ENCODE results near the gene CTDSPL.

CTDSPL gene

DNA sequence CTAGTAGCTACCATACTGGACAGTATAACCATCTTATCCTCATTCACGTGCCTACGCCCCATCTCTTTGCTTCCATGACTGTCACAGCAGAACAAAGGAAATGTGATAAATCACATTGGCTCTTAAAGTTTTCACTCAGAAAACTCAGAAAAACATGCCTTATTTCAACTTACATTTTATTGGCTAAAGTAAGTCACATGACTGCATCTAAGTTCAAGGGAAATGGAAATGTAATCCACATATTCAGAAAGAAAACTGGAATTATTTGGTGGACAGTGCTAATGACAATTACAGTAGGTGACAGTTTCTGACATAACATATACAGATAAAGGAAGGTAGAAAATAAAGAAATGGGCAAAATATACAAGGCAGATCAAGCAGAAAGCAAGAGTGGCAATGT, 91.5 kb downstream of the CTDSPL start:
- DNase-seq (ENCODE audit: low spot score), result no peak
- in situ Hi-C loops (cut with MboI; ENCODE audit: low pct_unique_long_range_greater_than_20kb, low sequenced_read_pairs, unreplicated experiment), result no loop called here
- TF ChIP-seq, protein P1, sequence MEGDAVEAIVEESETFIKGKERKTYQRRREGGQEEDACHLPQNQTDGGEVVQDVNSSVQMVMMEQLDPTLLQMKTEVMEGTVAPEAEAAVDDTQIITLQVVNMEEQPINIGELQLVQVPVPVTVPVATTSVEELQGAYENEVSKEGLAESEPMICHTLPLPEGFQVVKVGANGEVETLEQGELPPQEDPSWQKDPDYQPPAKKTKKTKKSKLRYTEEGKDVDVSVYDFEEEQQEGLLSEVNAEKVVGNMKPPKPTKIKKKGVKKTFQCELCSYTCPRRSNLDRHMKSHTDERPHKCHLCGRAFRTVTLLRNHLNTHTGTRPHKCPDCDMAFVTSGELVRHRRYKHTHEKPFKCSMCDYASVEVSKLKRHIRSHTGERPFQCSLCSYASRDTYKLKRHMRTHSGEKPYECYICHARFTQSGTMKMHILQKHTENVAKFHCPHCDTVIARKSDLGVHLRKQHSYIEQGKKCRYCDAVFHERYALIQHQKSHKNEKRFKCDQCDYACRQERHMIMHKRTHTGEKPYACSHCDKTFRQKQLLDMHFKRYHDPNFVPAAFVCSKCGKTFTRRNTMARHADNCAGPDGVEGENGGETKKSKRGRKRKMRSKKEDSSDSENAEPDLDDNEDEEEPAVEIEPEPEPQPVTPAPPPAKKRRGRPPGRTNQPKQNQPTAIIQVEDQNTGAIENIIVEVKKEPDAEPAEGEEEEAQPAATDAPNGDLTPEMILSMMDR (IDR thresholded peaks at IDR 0.05; ENCODE audit: extremely low read depth, insufficient read depth, missing control alignments), result no peak

DNA sequence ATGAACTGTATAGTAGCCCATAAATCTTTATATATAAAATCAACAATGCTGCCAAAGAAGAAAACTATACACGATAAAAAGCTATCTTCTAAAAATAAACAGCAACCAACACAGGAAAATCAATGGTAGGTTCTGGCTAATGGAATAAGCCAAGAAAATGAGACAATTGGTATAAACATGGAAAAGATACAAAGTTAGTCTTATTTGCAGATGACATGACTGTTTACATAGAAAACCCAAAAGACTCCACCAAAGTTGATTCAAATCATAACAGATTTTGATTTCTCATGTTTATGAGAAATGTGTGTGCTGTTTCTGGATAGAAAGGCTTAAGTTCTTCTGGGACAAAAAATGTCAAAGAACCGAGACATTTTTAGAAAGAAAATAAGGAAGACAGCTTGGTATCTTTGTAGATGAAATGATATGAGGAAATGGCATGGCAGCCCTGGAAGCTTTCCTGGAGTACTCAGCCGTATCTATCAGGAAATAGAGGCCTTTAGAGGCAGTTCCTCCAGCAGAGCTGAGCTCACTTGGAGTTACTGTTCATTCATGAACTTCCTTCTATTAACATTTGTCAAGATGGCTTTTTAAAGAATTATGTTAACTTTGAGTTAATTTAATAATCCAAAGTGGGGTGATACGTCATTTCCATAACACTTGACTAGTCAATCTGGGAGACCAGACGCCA, 92.2 kb downstream of the CTDSPL start:
- in situ Hi-C loops (cut with MboI; ENCODE audit: low pct_unique_long_range_greater_than_20kb, low sequenced_read_pairs, unreplicated experiment), result no loop called here
- TF ChIP-seq, protein P1 (IDR thresholded peaks at IDR 0.05; ENCODE audit: extremely low read depth, insufficient read depth, missing control alignments), result no peak
- DNase-seq (ENCODE audit: low spot score), result no peak

DNA sequence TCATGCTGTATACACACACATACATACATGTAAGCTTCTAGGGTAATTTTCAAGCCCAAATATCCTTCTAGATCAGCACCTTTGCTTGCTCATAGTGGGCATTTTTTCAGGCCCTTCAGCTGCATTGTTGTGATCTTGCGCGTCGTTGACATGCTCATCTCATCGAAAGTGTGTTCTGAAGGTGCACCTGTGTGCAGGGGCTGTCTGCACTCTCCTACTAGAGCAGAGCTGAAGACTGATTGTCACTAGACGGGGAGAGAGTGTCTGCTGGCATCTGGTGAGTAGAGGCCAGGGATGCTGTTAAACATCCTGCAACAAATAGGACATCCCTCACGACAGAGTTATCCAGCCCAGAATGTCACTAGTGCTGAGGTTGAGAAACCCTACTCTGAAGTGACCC, 93.2 kb downstream of the CTDSPL start:
- in situ Hi-C loops (cut with MboI; ENCODE audit: low pct_unique_long_range_greater_than_20kb, low sequenced_read_pairs, unreplicated experiment), result no loop called here
- no peak for DNase-seq (ENCODE audit: low spot score)
- TF ChIP-seq, protein P1 (IDR thresholded peaks at IDR 0.05; ENCODE audit: extremely low read depth, insufficient read depth, missing control alignments), result no peak

- TF ChIP-seq, protein P1 (IDR thresholded peaks at IDR 0.05; ENCODE audit: extremely low read depth, insufficient read depth, missing control alignments), result no peak
- in situ Hi-C loops (cut with MboI; ENCODE audit: low pct_unique_long_range_greater_than_20kb, low sequenced_read_pairs, unreplicated experiment), result no loop called here
- DNase-seq (ENCODE audit: low spot score), result no peak
Measured at GRCh38 chr3:37955918-37956707, 94.4 kb downstream of the CTDSPL start.

- in situ Hi-C loops (cut with MboI; ENCODE audit: low pct_unique_long_range_greater_than_20kb, low sequenced_read_pairs, unreplicated experiment), result no loop called here
- DNase-seq (ENCODE audit: low spot score), result no peak
- TF ChIP-seq, protein P1 (IDR thresholded peaks at IDR 0.05; ENCODE audit: extremely low read depth, insufficient read depth, missing control alignments), result no peak
Measured at GRCh38 chr3:37956723-37957538, 95.3 kb downstream of the CTDSPL start.

- TF ChIP-seq, protein P1 (IDR thresholded peaks at IDR 0.05; ENCODE audit: extremely low read depth, insufficient read depth, missing control alignments), result no peak
- no peak for DNase-seq (ENCODE audit: low spot score)
- in situ Hi-C loops (cut with MboI; ENCODE audit: low pct_unique_long_range_greater_than_20kb, low sequenced_read_pairs, unreplicated experiment), result no loop called here
Measured at GRCh38 chr3:37957539-37957936, 95.9 kb downstream of the CTDSPL start.

All from GM13977 (cell line).